ENCODE data around the gene SERP2.
A peak's percentile ranks its signal among the peaks of the same experiment; 100 is the strongest.

The SERP2 gene

DNA sequence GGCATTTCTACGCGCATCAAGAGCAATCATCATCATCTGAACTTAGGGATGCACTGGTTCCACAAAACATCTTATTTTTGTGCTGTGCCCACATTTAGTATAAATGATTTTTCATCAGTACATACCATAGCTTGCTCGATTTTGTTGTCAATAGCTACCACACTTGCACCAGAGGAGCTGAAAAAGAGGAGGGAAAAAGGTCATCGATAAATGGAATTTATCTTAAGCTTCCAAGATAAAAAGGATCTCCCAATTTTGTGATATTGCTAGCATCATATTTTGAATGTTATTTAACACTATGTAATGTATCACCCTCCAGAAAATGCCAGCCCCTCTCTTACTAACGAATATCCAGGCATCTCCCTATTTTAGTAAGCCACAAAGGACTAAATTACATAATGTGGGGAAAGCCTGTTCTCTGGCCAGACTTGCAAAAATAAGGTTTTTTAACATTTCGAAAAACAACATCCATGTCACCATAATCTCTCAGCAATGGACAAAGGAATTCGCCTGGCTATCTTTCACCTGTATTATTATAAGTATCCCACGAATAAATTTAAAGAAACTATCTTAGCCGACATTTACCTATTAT is 62.4 kb downstream of the SERP2 start:
- no peak for DNase-seq (ENCODE audit: low spot score)

DNA sequence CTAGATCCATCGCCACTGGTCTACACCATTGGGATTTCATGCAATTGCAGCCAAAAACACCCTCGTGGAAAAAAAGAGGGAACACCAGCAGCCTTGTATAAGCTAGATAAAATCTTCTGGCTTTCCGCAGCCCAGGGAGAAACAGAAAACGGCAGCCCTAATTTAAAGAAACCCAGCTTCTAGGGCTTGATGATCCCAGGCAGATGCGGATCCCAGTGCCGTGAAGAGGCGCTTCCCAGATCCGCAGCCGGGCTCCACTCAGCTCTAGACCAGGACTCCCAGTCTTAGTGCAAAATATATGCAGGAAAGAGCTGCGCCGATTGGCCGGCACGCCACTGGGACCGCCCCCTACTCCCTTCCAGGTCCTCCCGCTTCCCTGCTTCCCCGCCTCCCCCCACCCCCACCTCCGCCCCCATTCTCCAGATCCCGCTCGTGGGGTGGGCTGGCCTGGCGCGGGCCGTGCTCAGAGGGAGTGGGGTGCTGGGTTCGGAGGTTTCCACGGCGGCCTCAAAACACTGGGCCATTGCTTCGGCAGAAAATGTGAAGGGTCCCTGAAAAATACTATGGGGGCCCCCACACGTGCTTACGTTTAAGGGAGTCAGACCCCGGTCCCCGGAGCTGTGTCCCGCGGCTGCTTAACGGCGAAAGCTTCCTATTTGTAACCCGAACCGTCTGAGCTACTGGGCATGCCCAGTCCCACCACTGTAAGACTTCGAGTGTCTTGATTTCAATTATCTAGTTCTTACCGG is 63.1 kb downstream of the SERP2 start:
- peak; percentile 94 for DNase-seq (ENCODE audit: low spot score)

DNA sequence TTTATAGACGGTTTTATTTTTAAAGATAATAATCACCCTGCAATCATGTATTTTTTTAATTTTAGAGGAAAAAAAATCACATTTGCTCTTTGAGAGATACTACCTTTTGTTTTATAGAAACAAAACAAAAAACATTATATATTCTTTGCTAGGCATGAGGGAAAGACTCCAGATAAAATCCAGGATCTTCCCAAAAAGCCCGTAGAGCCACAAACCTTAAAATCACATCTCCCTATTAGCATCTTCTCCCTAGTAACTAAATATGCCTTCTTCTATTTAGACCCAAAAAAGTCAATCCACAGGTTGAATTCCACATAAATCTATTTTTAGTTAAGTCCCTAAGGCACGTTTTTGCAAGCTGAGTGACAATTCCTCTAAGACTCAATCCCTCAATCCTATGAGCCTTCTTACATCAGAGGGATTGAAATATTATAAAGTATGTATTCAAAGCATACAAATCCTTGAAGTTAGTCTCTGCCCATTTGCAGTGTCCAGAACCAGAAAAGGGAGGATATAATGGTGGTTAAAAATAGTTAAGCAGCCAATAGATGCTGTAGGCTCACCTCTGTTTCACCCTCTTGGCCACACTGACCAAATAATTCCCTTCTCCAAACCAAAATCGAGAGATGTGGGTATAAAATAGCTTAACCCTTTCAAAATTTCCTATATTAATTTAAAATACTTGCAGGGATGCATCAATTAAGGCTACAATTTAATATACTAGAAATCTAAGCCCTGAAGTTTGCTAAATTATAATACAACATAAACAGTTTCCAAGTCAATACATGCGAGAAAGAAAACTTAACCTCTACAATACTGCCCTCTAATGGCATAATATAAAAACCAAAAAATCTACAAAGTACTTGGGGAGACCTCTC is 64.0 kb downstream of the SERP2 start:
- peak; percentile 36 for DNase-seq (ENCODE audit: low spot score)

DNA sequence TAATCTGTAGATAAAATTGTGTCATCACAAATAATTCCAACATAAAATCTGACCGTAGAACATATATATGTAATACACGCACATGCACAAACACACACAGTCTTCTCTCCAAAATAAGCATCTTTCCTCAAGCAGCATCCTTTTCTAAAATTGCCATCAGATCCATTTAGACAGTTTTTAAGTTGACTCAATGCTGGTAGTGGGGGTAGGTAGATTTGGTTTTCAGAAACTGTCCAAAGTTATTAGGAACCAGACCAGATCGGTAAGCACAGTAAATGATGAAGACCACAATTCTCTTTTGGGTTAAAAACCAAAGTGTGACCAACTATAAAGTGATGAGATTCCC is 64.6 kb downstream of the SERP2 start:
- DNase-seq (ENCODE audit: low spot score): no peak

DNA sequence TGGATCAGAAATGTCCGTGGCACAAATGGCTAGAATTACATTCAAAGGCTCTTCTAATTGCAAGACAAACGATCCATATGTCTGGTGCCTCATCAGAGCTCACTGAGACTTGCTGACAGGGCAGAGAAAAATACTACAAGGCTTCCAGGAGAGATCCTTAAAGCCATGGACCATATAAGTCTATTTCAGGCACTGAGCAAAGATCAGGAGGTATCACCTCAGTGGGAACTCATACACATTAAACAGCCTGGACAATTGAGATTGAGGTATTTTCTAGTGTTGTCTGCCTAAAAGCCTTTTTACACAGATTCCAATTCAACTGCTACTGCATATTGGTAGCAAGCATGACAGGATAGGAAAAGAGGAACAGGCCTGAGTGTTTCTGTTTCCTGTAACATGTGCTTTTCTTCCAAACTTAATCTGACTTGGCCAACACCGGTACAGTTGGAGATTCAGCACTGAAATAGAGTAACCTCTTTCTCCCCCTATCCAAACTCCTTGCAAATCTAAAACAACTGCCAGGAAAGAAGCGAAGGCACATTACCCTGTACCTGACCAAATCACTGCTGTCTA is 65.9 kb downstream of the SERP2 start:
- no peak for DNase-seq (ENCODE audit: low spot score)

DNA sequence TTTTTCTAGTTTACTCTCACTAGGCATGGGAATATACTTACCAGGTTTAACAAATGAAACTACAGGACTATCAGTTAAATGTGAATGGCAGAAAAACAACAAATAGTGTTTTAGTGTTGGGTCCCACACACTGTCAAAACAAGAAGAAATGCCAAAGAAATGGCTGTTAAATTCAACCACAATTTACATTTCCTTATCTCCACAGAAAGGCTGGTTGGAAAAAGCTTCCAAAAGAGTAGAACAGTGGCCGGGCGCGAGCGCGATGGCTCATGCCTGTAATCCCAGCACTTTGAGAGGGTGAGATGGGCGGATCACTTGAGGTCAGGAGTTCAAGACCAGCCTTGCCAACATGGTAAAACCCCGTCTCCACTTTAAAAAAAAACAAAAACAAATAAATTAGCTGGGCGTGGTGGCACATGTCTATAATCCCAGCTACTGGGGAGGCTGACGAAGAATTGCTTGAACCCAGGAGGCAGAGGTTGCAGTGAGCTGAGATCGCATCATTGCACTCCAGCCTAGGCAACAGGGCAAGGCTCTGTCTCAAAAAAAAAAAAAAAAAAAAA is 66.5 kb downstream of the SERP2 start:
- no peak for DNase-seq (ENCODE audit: low spot score)

Measured in AG08395 (cell line).